H9 (cell line): ENCODE data around the gene AMBN. TPM values are rescaled to one million over a fixed set of nuclear protein-coding genes. Genes with fewer than 3 reads are reported as not detected.

ENCODE experiments used
- DNase-seq: peaks from one replicate; pipeline ENCODE4 v3.0.0-alpha.2; 2017
- H2AFZ ChIP-seq: one replicate; pipeline ENCODE4 v1.6.1; 2013; ENCODE audit warnings: mild to moderate bottlenecking, low read length, control low read depth, moderate library complexity
- H2AK5ac ChIP-seq: 2 replicates; pipeline ENCODE4 v1.6.1; 2013; ENCODE audit warnings: low read length, control low read depth, mixed read lengths; ENCODE audit not compliant: insufficient read length
- H2BK120ac ChIP-seq: one replicate; pipeline ENCODE4 v1.6.1; 2013; ENCODE audit warnings: low read depth, mild to moderate bottlenecking, low read length, control low read depth, inconsistent platforms; ENCODE audit not compliant: poor library complexity, severe bottlenecking
- H2BK12ac ChIP-seq: 2 replicates; pipeline ENCODE4 v1.6.1; 2013; ENCODE audit warnings: low read length, control low read depth, mixed read lengths, low read depth; ENCODE audit not compliant: insufficient read length
- H2BK15ac ChIP-seq: 2 replicates; pipeline ENCODE4 v1.6.1; 2013; ENCODE audit warnings: low read depth, low read length, control low read depth
- H2BK20ac ChIP-seq: one replicate; pipeline ENCODE4 v1.6.1; 2013; ENCODE audit warnings: low read depth, mild to moderate bottlenecking, low read length, control low read depth, inconsistent platforms; ENCODE audit not compliant: poor library complexity, severe bottlenecking
- H2BK5ac ChIP-seq: 2 replicates; pipeline ENCODE4 v1.6.1; 2013; ENCODE audit warnings: low read length, control low read depth, mixed read lengths; ENCODE audit not compliant: insufficient read length
- H3K14ac ChIP-seq: 2 replicates; pipeline ENCODE4 v1.6.1; 2013; ENCODE audit warnings: low read length, control low read depth; ENCODE audit not compliant: insufficient read depth
- H3K18ac ChIP-seq: 2 replicates; pipeline ENCODE4 v1.6.1; 2013; ENCODE audit warnings: low read depth, mild to moderate bottlenecking, mixed read lengths, low read length, control low read depth; ENCODE audit not compliant: insufficient read length
- H3K23ac ChIP-seq: 2 replicates; pipeline ENCODE4 v1.6.1; 2013; ENCODE audit warnings: low read length, control low read depth, mixed read lengths, low read depth; ENCODE audit not compliant: insufficient read length
- H3K23me2 ChIP-seq: 2 replicates; pipeline ENCODE4 v1.6.1; 2013; ENCODE audit warnings: low read depth, mild to moderate bottlenecking, mixed read lengths, low read length, control low read depth; ENCODE audit not compliant: insufficient read length, poor library complexity, severe bottlenecking
- H3K27ac ChIP-seq: 2 replicates; pipeline ENCODE4 v1.5.1; 2013; ENCODE audit warnings: low read length, control low read depth, mixed read lengths, low read depth; ENCODE audit not compliant: insufficient read length
- H3K27me3 ChIP-seq: 2 replicates; pipeline ENCODE4 v1.6.1; 2013; ENCODE audit warnings: low read length, control low read depth, inconsistent platforms; ENCODE audit not compliant: insufficient read depth
- H3K4ac ChIP-seq: 2 replicates; pipeline ENCODE4 v1.6.1; 2013; ENCODE audit warnings: low read depth, mild to moderate bottlenecking, control low read depth, inconsistent platforms, low read length, moderate library complexity
- H3K4me1 ChIP-seq: 2 replicates; pipeline ENCODE4 v1.6.1; 2013; ENCODE audit warnings: low read length, control low read depth, inconsistent platforms; ENCODE audit not compliant: insufficient read depth
- H3K4me2 ChIP-seq: 2 replicates; pipeline ENCODE4 v1.6.1; 2013; ENCODE audit warnings: low read length, control low read depth, mixed read lengths; ENCODE audit not compliant: insufficient read length, insufficient read depth
- H3K56ac ChIP-seq: 2 replicates; pipeline ENCODE4 v1.6.1; 2013; ENCODE audit warnings: low read depth, mild to moderate bottlenecking, mixed read lengths, low read length, control low read depth; ENCODE audit not compliant: insufficient read length
- H3K79me1 ChIP-seq: 2 replicates; pipeline ENCODE4 v1.6.1; 2013; ENCODE audit warnings: low read depth, mild to moderate bottlenecking, moderate library complexity, low read length, control low read depth, inconsistent platforms; ENCODE audit not compliant: insufficient read depth, poor library complexity, severe bottlenecking
- H3K79me2 ChIP-seq: 2 replicates; pipeline ENCODE4 v1.6.1; 2013; ENCODE audit warnings: low read length, control low read depth, inconsistent platforms; ENCODE audit not compliant: insufficient read depth
- H3K9ac ChIP-seq: 2 replicates; pipeline ENCODE4 v1.6.1; 2013; ENCODE audit warnings: low read length, control low read depth, mixed read lengths; ENCODE audit not compliant: insufficient read length; ENCODE audit errors: extremely low read depth
- H3K9me3 ChIP-seq: one replicate; pipeline ENCODE4 v1.6.1; 2013; ENCODE audit warnings: low read depth, low read length, inconsistent platforms; ENCODE audit not compliant: control insufficient read depth
- H3T11ph ChIP-seq: one replicate; pipeline ENCODE4 v1.6.1; 2013; ENCODE audit warnings: mild to moderate bottlenecking, low read length, control low read depth, inconsistent platforms
- H4K20me1 ChIP-seq: one replicate; pipeline ENCODE4 v1.6.1; 2013; ENCODE audit not compliant: control insufficient read depth, insufficient read length, insufficient read depth
- H4K5ac ChIP-seq: 2 replicates; pipeline ENCODE4 v1.6.1; 2013; ENCODE audit warnings: low read depth, mild to moderate bottlenecking, mixed read lengths, low read length, control low read depth; ENCODE audit not compliant: insufficient read length
- H4K8ac ChIP-seq: replicated peaks from 2 replicates; pipeline ENCODE4 v1.6.1; 2013; ENCODE audit warnings: low read length, control low read depth, mixed read lengths, low read depth; ENCODE audit not compliant: insufficient read length
- H4K91ac ChIP-seq: 2 replicates; pipeline ENCODE4 v1.6.1; 2013; ENCODE audit warnings: low read depth, mild to moderate bottlenecking, moderate library complexity, mixed read lengths, low read length, control low read depth; ENCODE audit not compliant: insufficient read length
- H3K27ac Mint-ChIP-seq, 3 experiments: 2 replicates in 2 of 3; 3 replicates in 1 of 3; pipeline ENCODE4 v1.8.0; 2020 to 2021; ENCODE audit warnings: mixed read lengths in 3 of 3, mild to moderate bottlenecking in 1 of 3, moderate library complexity in 1 of 3
- H3K27me3 Mint-ChIP-seq: 2 replicates; pipeline ENCODE4 v1.8.0; 2021; ENCODE audit warnings: low read depth, mild to moderate bottlenecking, moderate library complexity, mixed read lengths
- H3K36me3 Mint-ChIP-seq, 3 experiments: 2 replicates in 2 of 3; 3 replicates in 1 of 3; pipeline ENCODE4 v1.8.0; 2020 to 2021; ENCODE audit warnings: low read depth in 3 of 3, mixed read lengths in 3 of 3; ENCODE audit not compliant: insufficient read depth in 1 of 3
- H3K4me1 Mint-ChIP-seq, 2 experiments: 2 replicates each; pipeline ENCODE4 v1.8.0; 2020; ENCODE audit warnings: mixed read lengths in 2 of 2
- H3K4me3 Mint-ChIP-seq, 2 experiments: 2 replicates in 1 of 2; 3 replicates in 1 of 2; pipeline ENCODE4 v1.8.0; 2020 to 2021; ENCODE audit warnings: mild to moderate bottlenecking in 2 of 2, mixed read lengths in 2 of 2, moderate library complexity in 1 of 2
- H3K9me3 Mint-ChIP-seq, 2 experiments: 2 replicates in 1 of 2; 3 replicates in 1 of 2; pipeline ENCODE4 v1.8.0; 2020; ENCODE audit warnings: mild to moderate bottlenecking in 2 of 2, mixed read lengths in 2 of 2, moderate library complexity in 1 of 2
- WGBS: extraction: QIAGEN DNeasy Blood & Tissue Kit; methylation state at CpG from one replicate; pipeline ENCODE4 v1.1.7; 2013; ENCODE audit warnings: missing lambda C conversion rate, low lambda C conversion rate, mixed read lengths; ENCODE audit not compliant: insufficient read length; ENCODE audit errors: extremely low coverage; 5-methylcytosine and 5-hydroxymethylcytosine counted together
- total RNA-seq: library from RNA; stranded (reverse); gene quantifications from 2 replicates; pipeline ENCODE4 v1.2.1, GENCODE V29; 2021
- TF ChIP-seq, protein P1 (sequence below): fragments of 200-600 bp; sonication (generic); conservative IDR thresholded peaks from 3 replicates; pipeline ENCODE4 v1.8.0; 2021; ENCODE audit warnings: antibody characterized with exemption, mild to moderate bottlenecking

AMBN gene
- total RNA-seq, 1 experiment from 2014 or later = not detected

DNA sequence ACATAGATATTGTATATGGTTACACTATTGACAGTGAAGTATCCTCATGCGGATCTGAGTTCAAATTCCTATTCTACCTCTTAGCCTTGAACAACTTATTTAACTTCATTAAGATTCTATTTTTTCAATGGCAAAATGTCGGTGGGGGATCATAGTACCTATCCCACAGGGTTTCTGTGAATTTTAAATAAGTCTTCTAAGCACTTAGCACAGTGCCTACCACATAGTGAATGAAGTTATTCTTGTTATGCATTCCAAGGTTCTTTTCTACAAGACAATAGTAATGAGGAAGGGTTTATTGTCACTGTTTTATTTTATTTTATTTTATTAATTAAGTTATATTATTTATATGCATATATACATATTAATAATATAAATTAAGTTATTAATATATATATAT lies 27.7 kb downstream of the AMBN start:
- no peaks in the 10 kb centered on the region for H3K23me2 ChIP-seq
- no peak for DNase-seq
- H3K4me1 Mint-ChIP-seq = no peaks in the 10 kb centered on the region; a peak in 1 of 4 replicates
- H2AK5ac ChIP-seq = no peak overlapping the region
- no peak overlapping the region for H3K18ac ChIP-seq
- H3K4me1 ChIP-seq = no peaks in the 10 kb centered on the region
- no peak overlapping the region for H3K4me3 Mint-ChIP-seq
- H4K5ac ChIP-seq = no peak overlapping the region
- H2BK20ac ChIP-seq = no peak overlapping the region
- no peak overlapping the region for H2BK15ac ChIP-seq
- H3K27ac ChIP-seq = no peak overlapping the region
- TF ChIP-seq, protein P1, sequence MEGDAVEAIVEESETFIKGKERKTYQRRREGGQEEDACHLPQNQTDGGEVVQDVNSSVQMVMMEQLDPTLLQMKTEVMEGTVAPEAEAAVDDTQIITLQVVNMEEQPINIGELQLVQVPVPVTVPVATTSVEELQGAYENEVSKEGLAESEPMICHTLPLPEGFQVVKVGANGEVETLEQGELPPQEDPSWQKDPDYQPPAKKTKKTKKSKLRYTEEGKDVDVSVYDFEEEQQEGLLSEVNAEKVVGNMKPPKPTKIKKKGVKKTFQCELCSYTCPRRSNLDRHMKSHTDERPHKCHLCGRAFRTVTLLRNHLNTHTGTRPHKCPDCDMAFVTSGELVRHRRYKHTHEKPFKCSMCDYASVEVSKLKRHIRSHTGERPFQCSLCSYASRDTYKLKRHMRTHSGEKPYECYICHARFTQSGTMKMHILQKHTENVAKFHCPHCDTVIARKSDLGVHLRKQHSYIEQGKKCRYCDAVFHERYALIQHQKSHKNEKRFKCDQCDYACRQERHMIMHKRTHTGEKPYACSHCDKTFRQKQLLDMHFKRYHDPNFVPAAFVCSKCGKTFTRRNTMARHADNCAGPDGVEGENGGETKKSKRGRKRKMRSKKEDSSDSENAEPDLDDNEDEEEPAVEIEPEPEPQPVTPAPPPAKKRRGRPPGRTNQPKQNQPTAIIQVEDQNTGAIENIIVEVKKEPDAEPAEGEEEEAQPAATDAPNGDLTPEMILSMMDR = no peak
- H3K27me3 ChIP-seq = no peaks in the 10 kb centered on the region
- no peaks in the 10 kb centered on the region for H4K20me1 ChIP-seq
- H3K9ac ChIP-seq = no peak overlapping the region
- H3K23ac ChIP-seq = no peak overlapping the region
- H3K56ac ChIP-seq = no peak overlapping the region
- H2BK5ac ChIP-seq = no peak overlapping the region
- H3K79me2 ChIP-seq = no peaks in the 10 kb centered on the region
- H3T11ph ChIP-seq = no peak overlapping the region
- WGBS = no CpG with 5 or more reads among the region's 2 CpGs
- no peak overlapping the region for H2BK120ac ChIP-seq
- no peaks in the 10 kb centered on the region for H3K27me3 Mint-ChIP-seq
- no peak overlapping the region for H3K27ac Mint-ChIP-seq
- H3K4ac ChIP-seq = no peak overlapping the region
- H3K79me1 ChIP-seq = no peaks in the 10 kb centered on the region
- no peak overlapping the region for H2AFZ ChIP-seq
- no peaks in the 10 kb centered on the region for H3K9me3 Mint-ChIP-seq
- H4K91ac ChIP-seq = no peak overlapping the region
- H4K8ac ChIP-seq = no peak overlapping the region
- no peaks in the 10 kb centered on the region for H3K9me3 ChIP-seq
- H2BK12ac ChIP-seq = no peak overlapping the region
- no peak overlapping the region for H3K4me2 ChIP-seq
- no peak overlapping the region for H3K14ac ChIP-seq
- no peaks in the 10 kb centered on the region for H3K36me3 Mint-ChIP-seq
